H1 (cell line): ENCODE measurements around the gene FOLR3. TPM values are rescaled to one million over a fixed set of nuclear protein-coding genes. Genes with fewer than 3 reads are reported as not detected.

Source experiments
- CTCF ChIA-PET: fragments of 300-600 bp; sonication (Branson Sonifier 250); formaldehyde crosslinking; loops from one replicate; lab custom pipeline; 2021; ENCODE audit not compliant: partially characterized antibody; lab: Charles Lee
- POLR2A ChIA-PET: fragments of 300-600 bp; sonication (Branson Sonifier 250); formaldehyde crosslinking; loops from one replicate; lab custom pipeline; 2021; ENCODE audit warnings: inconsistent platforms; ENCODE audit not compliant: partially characterized antibody; lab: Charles Lee
- DNase-seq, 2 experiments: peaks; one replicate each; pipeline versions ENCODE4 v3.0.0 to v3.0.0-alpha.2; 2010 to 2022; ENCODE audit warnings: low spot score in 2 of 2, low read depth in 1 of 2, mixed read lengths in 1 of 2
- FAIRE-seq: peaks from 2 replicates; lab custom pipeline; 2011; peaks lifted over from hg19 to GRCh38; lab: Jason Lieb, UNC
- H2AFZ ChIP-seq: 2 replicates; pipeline ENCODE4 v1.8.1; 2012; ENCODE audit warnings: low read length, inconsistent platforms
- H2AK5ac ChIP-seq: 2 replicates; pipeline ENCODE4 v1.6.1; 2013; ENCODE audit warnings: low read depth, low read length
- H2BK120ac ChIP-seq: replicated peaks from 2 replicates; pipeline ENCODE3; 2013; ENCODE audit warnings: low read depth, low read length, inconsistent platforms
- H2BK12ac ChIP-seq: 2 replicates; pipeline ENCODE4 v1.6.1; 2013; ENCODE audit warnings: low read depth, low read length
- H2BK15ac ChIP-seq: 2 replicates; pipeline ENCODE4 v1.6.1; 2013; ENCODE audit warnings: low read length
- H2BK20ac ChIP-seq: 2 replicates; pipeline ENCODE4 v1.6.1; 2013; ENCODE audit warnings: low read length
- H2BK5ac ChIP-seq: 2 replicates; pipeline ENCODE4 v1.6.1; 2013; ENCODE audit warnings: low read depth, low read length
- H3K14ac ChIP-seq: 2 replicates; pipeline ENCODE4 v1.6.1; 2013; ENCODE audit warnings: inconsistent platforms; ENCODE audit not compliant: insufficient read length
- H3K18ac ChIP-seq: 2 replicates; pipeline ENCODE4 v1.6.1; 2013; ENCODE audit warnings: low read length; ENCODE audit errors: extremely low read depth
- H3K23ac ChIP-seq: 2 replicates; pipeline ENCODE4 v1.6.1; 2013; ENCODE audit warnings: inconsistent platforms; ENCODE audit not compliant: insufficient read length
- H3K23me2 ChIP-seq: 2 replicates; pipeline ENCODE4 v1.6.1; 2013; ENCODE audit warnings: low read depth, low read length
- H3K27ac ChIP-seq: 2 replicates; pipeline ENCODE4 v1.6.1; 2011; ENCODE audit warnings: low read depth, low read length, inconsistent platforms
- H3K27me3 ChIP-seq, 4 experiments: replicated peaks in 1 of 4; 1 replicate in 1 of 4; 2 replicates in 3 of 4; pipeline versions ENCODE4 v1.6.1 to v1.8.1; 2011 to 2013; ENCODE audit warnings: low read length in 3 of 4, mild to moderate bottlenecking in 3 of 4, inconsistent platforms in 2 of 4, mixed read lengths in 2 of 4, moderate library complexity in 1 of 4; ENCODE audit not compliant: control insufficient read depth in 3 of 4, insufficient read depth in 3 of 4; ENCODE audit errors: extremely low read depth in 1 of 4
- H3K36me3 ChIP-seq, 4 experiments: 2 replicates each; pipeline versions ENCODE4 v1.6.1 to v1.8.1; 2011 to 2013; ENCODE audit warnings: mild to moderate bottlenecking in 4 of 4, low read length in 3 of 4, moderate library complexity in 2 of 4, control low read depth in 1 of 4, inconsistent platforms in 1 of 4; ENCODE audit not compliant: insufficient read depth in 4 of 4, control insufficient read depth in 2 of 4
- H3K4ac ChIP-seq: replicated peaks from 2 replicates; pipeline ENCODE3; 2013; ENCODE audit warnings: low read length, low read depth, mixed read lengths, inconsistent platforms; ENCODE audit not compliant: insufficient read length
- H3K4me1 ChIP-seq, 4 experiments: replicated peaks in 1 of 4; 1 replicate in 1 of 4; 2 replicates in 3 of 4; pipeline versions ENCODE4 v1.6.1 to v1.8.1; 2011 to 2013; ENCODE audit warnings: low read length in 3 of 4, inconsistent platforms in 2 of 4, mixed read lengths in 1 of 4; ENCODE audit not compliant: insufficient read depth in 4 of 4, control insufficient read depth in 3 of 4
- H3K4me2 ChIP-seq, 2 experiments: 2 replicates each; pipeline versions ENCODE4 v1.6.1 to v1.8.1; 2011 to 2013; ENCODE audit warnings: low read depth in 2 of 2, low read length in 2 of 2, control low read depth in 1 of 2, inconsistent platforms in 1 of 2, mild to moderate bottlenecking in 1 of 2; ENCODE audit not compliant: insufficient read depth in 1 of 2
- H3K4me3 ChIP-seq, 4 experiments: fragments of 200-600, 300-600 bp in 1 of 4; sonication (generic), shearing (Covaris generic), sonication (Bioruptor Twin) in 1 of 4; 2 replicates each; pipeline versions ENCODE4 v1.5.1 to v1.8.1; 2011 to 2016; ENCODE audit warnings: low read length in 4 of 4, low read depth in 3 of 4, control low read depth in 2 of 4, inconsistent platforms in 2 of 4, mild to moderate bottlenecking in 2 of 4, mixed read lengths in 1 of 4, moderate library complexity in 1 of 4; ENCODE audit not compliant: insufficient read depth in 2 of 4; ENCODE audit errors: extremely low read depth in 1 of 4
- H3K56ac ChIP-seq: replicated peaks from 2 replicates; pipeline ENCODE3; 2013; ENCODE audit warnings: low read depth, mild to moderate bottlenecking, mixed read lengths, low read length, inconsistent platforms; ENCODE audit not compliant: insufficient read length
- H3K79me1 ChIP-seq: 2 replicates; pipeline ENCODE4 v1.6.1; 2013; ENCODE audit warnings: low read depth, low read length, control low read depth
- H3K79me2 ChIP-seq, 2 experiments: 2 replicates each; pipeline versions ENCODE4 v1.6.1 to v1.8.1; 2012 to 2013; ENCODE audit warnings: low read length in 2 of 2, mild to moderate bottlenecking in 2 of 2, inconsistent platforms in 1 of 2; ENCODE audit not compliant: insufficient read depth in 2 of 2, control insufficient read depth in 1 of 2
- H3K9ac ChIP-seq, 4 experiments: replicated peaks in 1 of 4; 1 replicate in 1 of 4; 2 replicates in 3 of 4; pipeline versions ENCODE4 v1.6.1 to v1.8.1; 2011 to 2013; ENCODE audit warnings: low read depth in 3 of 4, low read length in 3 of 4, control low read depth in 2 of 4, mild to moderate bottlenecking in 2 of 4, moderate library complexity in 2 of 4, inconsistent platforms in 1 of 4; ENCODE audit errors: extremely low read depth in 1 of 4
- H3K9me3 ChIP-seq, 2 experiments: 2 replicates each; pipeline versions ENCODE4 v1.6.1 to v1.8.1; 2012 to 2013; ENCODE audit warnings: mild to moderate bottlenecking in 2 of 2, moderate library complexity in 2 of 2, control low read depth in 1 of 2, inconsistent platforms in 1 of 2, low read depth in 1 of 2, low read length in 1 of 2, mixed read lengths in 1 of 2; ENCODE audit not compliant: insufficient read depth in 2 of 2
- H4K20me1 ChIP-seq, 2 experiments: replicated peaks in 1 of 2; 2 replicates each; pipeline versions ENCODE3 to v1.8.1; 2011 to 2013; ENCODE audit warnings: inconsistent platforms in 2 of 2, low read length in 2 of 2, mild to moderate bottlenecking in 1 of 2; ENCODE audit not compliant: insufficient read depth in 2 of 2, control insufficient read depth in 1 of 2
- H4K5ac ChIP-seq: 2 replicates; pipeline ENCODE4 v1.6.1; 2013; ENCODE audit warnings: low read length, low read depth, mixed read lengths, inconsistent platforms; ENCODE audit not compliant: insufficient read length
- H4K8ac ChIP-seq: 2 replicates; pipeline ENCODE4 v1.8.0; 2013; ENCODE audit warnings: mild to moderate bottlenecking, moderate library complexity, low read length, inconsistent platforms; ENCODE audit not compliant: insufficient read depth; ENCODE audit errors: extremely low read depth
- H4K91ac ChIP-seq: replicated peaks from 2 replicates; pipeline ENCODE3; 2013; ENCODE audit warnings: low read length, mixed read lengths, inconsistent platforms; ENCODE audit not compliant: insufficient read length
- CBX8 ChIP-seq: fragments of 300-800, 300-1000 bp; sonication (generic); IDR thresholded peaks from 2 replicates; pipeline ENCODE4 v1.7.1; 2016; ENCODE audit warnings: low read depth, low read length, borderline replicate concordance
- EGR1 ChIP-seq: IDR thresholded peaks from 2 replicates; pipeline ENCODE4 v1.6.1; 2011; ENCODE audit warnings: low read depth, low read length, borderline replicate concordance
- GTF2F1 ChIP-seq: IDR thresholded peaks from 2 replicates; pipeline ENCODE4 v1.6.1; 2012; ENCODE audit warnings: low read depth, low read length, improper control_type of control experiment, borderline replicate concordance
- HDAC6 ChIP-seq: IDR thresholded peaks from one replicate; pipeline ENCODE4 v1.7.1; 2012; ENCODE audit warnings: low read depth, mild to moderate bottlenecking, inconsistent platforms, low read length, moderate library complexity
- MAX ChIP-seq: IDR thresholded peaks from 2 replicates; pipeline ENCODE4 v1.6.1; 2012; ENCODE audit warnings: inconsistent platforms
- SAP30 ChIP-seq: fragments of 300-600 bp; sonication (generic); IDR thresholded peaks from 2 replicates; pipeline ENCODE4 v1.7.1; 2012; ENCODE audit warnings: low read length, moderate library complexity, mild to moderate bottlenecking, inconsistent platforms; ENCODE audit not compliant: insufficient read depth, insufficient replicate concordance
- TAF1 ChIP-seq: IDR thresholded peaks from 2 replicates; pipeline ENCODE4 v1.6.1; 2011; ENCODE audit warnings: mild to moderate bottlenecking, low read depth, low read length
- TEAD4 ChIP-seq: IDR thresholded peaks from 2 replicates; pipeline ENCODE4 v1.6.1; 2012; ENCODE audit warnings: low read depth, low read length, inconsistent platforms, mixed read lengths
- WGBS, 2 experiments: shearing (Covaris generic) in 1 of 2; methylation state at CpG; one replicate each; pipeline versions ENCODE4 v1.1.6 to v1.1.7; 2013 to 2015; ENCODE audit warnings: low lambda C conversion rate in 2 of 2, mixed read lengths in 2 of 2, inconsistent platforms in 1 of 2, low coverage in 1 of 2, missing lambda C conversion rate in 1 of 2; ENCODE audit not compliant: insufficient replicate concordance in 2 of 2, insufficient coverage in 1 of 2, insufficient read length in 1 of 2; ENCODE audit errors: extremely low coverage in 1 of 2, missing lambda C conversion rate in 1 of 2; 5-methylcytosine and 5-hydroxymethylcytosine counted together
- polyA plus RNA-seq, 7 experiments: library from polyadenylated mRNA; depleted of rRNA in 3 of 7; stranded (reverse) in 5 of 7; unstranded in 2 of 7; fragments of >200 nt in 5 of 7; fragments of 200-250 nt in 2 of 7; gene quantifications; 1 replicate in 5 of 7; 2 replicates in 1 of 7; 4 replicates in 1 of 7; pipeline versions ENCODE4 v1.2.1 to v1.2.3, GENCODE V29; 2011 to 2013; ENCODE audit warnings: missing spikeins in 2 of 7, mixed read lengths in 2 of 7
- total RNA-seq: library from RNA; stranded (reverse); fragmentation: NEBNext Ultra II Directional; extraction: Animal tissue kit (Norgen Biotek cat#: 25700); gene quantifications from 2 replicates; pipeline ENCODE4 v1.2.1, GENCODE V29; 2021

The FOLR3 gene
- total and polyA plus RNA-seq, 2 of the 8 experiments (the other 6 are each of a cell fraction or from before 2014, with no cell fraction given), result not detected

GRCh38 chr11:72119198-72119597, 16.3 kb upstream of the FOLR3 start:
- H3K18ac ChIP-seq, result no peak overlapping the region
- no peak for FAIRE-seq

More at GRCh38 chr11:72119198-72119597, 16.3 kb upstream of the FOLR3 start:
- POLR2A ChIA-PET, result interaction anchor here (0.9 kb wide), 1 partner anchor 11 kb away, joined by 3 read pairs; no protein-coding TSS in a partner anchor
- H2AK5ac ChIP-seq, result no peak overlapping the region
- no peaks in the 10 kb centered on the region for H3K79me1 ChIP-seq
- no peak overlapping the region for H4K5ac ChIP-seq
- H3K27me3 ChIP-seq, result peaks cover 0 to 9% (median 3%) of the 10 kb centered on the region in 4 experiments; a peak in 5 of 7 replicates
- CTCF ChIA-PET, result interaction anchor here (3.1 kb wide), 1 partner anchor 25 kb away, joined by 15 read pairs; no protein-coding TSS in a partner anchor
- 87% methylated on average over 6 of the region's 6 CpGs; no CpG with 5 or more reads in 1 of the 2 experiments for WGBS, 2 experiments
- no peak for DNase-seq
- no peak overlapping the region for H3K14ac ChIP-seq
- no peak overlapping the region for H2BK15ac ChIP-seq
- TF ChIP-seq TEAD4 (no peak), CBX8 (no peak), MAX (no peak), GTF2F1 (no peak), SAP30 (no peak), TAF1 (no peak), HDAC6 (no peak), EGR1 (no peak)
- H4K8ac ChIP-seq, result no peak overlapping the region
- no peak overlapping the region for H2BK120ac ChIP-seq
- no peak overlapping the region for H4K91ac ChIP-seq
- no peak overlapping the region for H3K4me2 ChIP-seq
- H3K4me3 ChIP-seq, result no peak overlapping the region
- H3K27ac ChIP-seq, result no peak overlapping the region
- H4K20me1 ChIP-seq, result no peaks in the 10 kb centered on the region
- H3K23ac ChIP-seq, result no peak overlapping the region
- H3K79me2 ChIP-seq, result no peaks in the 10 kb centered on the region
- H3K9me3 ChIP-seq, result peaks cover 0 to 4% of the 10 kb centered on the region in 2 experiments; a peak in 2 of 4 replicates
- no peak overlapping the region for H3K56ac ChIP-seq
- no peak overlapping the region for H3K4ac ChIP-seq
- no peaks in the 10 kb centered on the region for H3K23me2 ChIP-seq
- no peak overlapping the region for H2BK20ac ChIP-seq
- H3K36me3 ChIP-seq, result no peaks in the 10 kb centered on the region
- H3K9ac ChIP-seq, result no peak overlapping the region
- H3K4me1 ChIP-seq, result no peaks in the 10 kb centered on the region
- no peak overlapping the region for H2AFZ ChIP-seq
- no peak overlapping the region for H2BK5ac ChIP-seq
- H2BK12ac ChIP-seq, result no peak overlapping the region
